Naive B cell (primary cell): ENCODE data around the gene LRIG2. TPM values are rescaled to one million over a fixed set of nuclear protein-coding genes. Genes with fewer than 3 reads are reported as not detected.
A peak's percentile ranks its signal among the peaks of the same experiment; 100 is the strongest.
"Not testable (repeated sequence)": the region's sequence is repeated elsewhere in the genome, so short reads cannot be mapped to it uniquely, and the experiment has no call there.

Source experiments
- ATAC-seq, 2 donors: fragments of 150-1000 bp; cut with Tn5 transposase; 2 replicates each; pipeline ENCODE4 v1.10.0; 2021; ENCODE audit warnings: low read depth in 2 of 2, mild to moderate bottlenecking in 2 of 2, moderate library complexity in 2 of 2
- DNase-seq: peaks from one replicate; pipeline ENCODE4 v3.0.0; 2022
- H3K27ac Mint-ChIP-seq, 6 donors: one replicate each; pipeline ENCODE4 v1.8.0; 2020 to 2022; ENCODE audit warnings: mild to moderate bottlenecking in 6 of 6, mixed read lengths in 6 of 6, moderate library complexity in 5 of 6, inconsistent platforms in 2 of 6
- H3K27me3 Mint-ChIP-seq, 3 donors: one replicate each; pipeline ENCODE4 v1.8.0; 2021 to 2022; ENCODE audit warnings: mixed read lengths in 3 of 3, mild to moderate bottlenecking in 1 of 3
- H3K36me3 Mint-ChIP-seq, 2 donors: one replicate each; pipeline ENCODE4 v1.8.0; 2020 to 2022; ENCODE audit warnings: mixed read lengths in 2 of 2, inconsistent platforms in 1 of 2, mild to moderate bottlenecking in 1 of 2
- H3K4me1 Mint-ChIP-seq, 3 donors: one replicate each; pipeline ENCODE4 v1.8.0; 2020 to 2022; ENCODE audit warnings: mixed read lengths in 3 of 3, inconsistent platforms in 1 of 3, mild to moderate bottlenecking in 1 of 3, moderate library complexity in 1 of 3
- H3K4me3 Mint-ChIP-seq, 8 donors: one replicate each; pipeline ENCODE4 v1.8.0; 2020 to 2022; ENCODE audit warnings: mild to moderate bottlenecking in 8 of 8, mixed read lengths in 8 of 8, moderate library complexity in 8 of 8, inconsistent platforms in 2 of 8
- H3K9me3 Mint-ChIP-seq, 7 donors: one replicate each; pipeline ENCODE4 v1.8.0; 2020 to 2022; ENCODE audit warnings: mixed read lengths in 7 of 7, mild to moderate bottlenecking in 5 of 7, inconsistent platforms in 2 of 7, moderate library complexity in 1 of 7
- polyA plus RNA-seq, 6 donors: library from polyadenylated mRNA; unstranded; fragments of 300-500 nt; fragmentation: Illumina TruSeq; gene quantifications; one replicate each; pipeline ENCODE4 v1.2.3, GENCODE V29; 2021; ENCODE audit warnings: low read depth in 6 of 6

LRIG2 gene
- polyA plus RNA-seq, 6 donors from 2014 or later, result 1.2 to 9.8 (median 4.3) TPM

DNA sequence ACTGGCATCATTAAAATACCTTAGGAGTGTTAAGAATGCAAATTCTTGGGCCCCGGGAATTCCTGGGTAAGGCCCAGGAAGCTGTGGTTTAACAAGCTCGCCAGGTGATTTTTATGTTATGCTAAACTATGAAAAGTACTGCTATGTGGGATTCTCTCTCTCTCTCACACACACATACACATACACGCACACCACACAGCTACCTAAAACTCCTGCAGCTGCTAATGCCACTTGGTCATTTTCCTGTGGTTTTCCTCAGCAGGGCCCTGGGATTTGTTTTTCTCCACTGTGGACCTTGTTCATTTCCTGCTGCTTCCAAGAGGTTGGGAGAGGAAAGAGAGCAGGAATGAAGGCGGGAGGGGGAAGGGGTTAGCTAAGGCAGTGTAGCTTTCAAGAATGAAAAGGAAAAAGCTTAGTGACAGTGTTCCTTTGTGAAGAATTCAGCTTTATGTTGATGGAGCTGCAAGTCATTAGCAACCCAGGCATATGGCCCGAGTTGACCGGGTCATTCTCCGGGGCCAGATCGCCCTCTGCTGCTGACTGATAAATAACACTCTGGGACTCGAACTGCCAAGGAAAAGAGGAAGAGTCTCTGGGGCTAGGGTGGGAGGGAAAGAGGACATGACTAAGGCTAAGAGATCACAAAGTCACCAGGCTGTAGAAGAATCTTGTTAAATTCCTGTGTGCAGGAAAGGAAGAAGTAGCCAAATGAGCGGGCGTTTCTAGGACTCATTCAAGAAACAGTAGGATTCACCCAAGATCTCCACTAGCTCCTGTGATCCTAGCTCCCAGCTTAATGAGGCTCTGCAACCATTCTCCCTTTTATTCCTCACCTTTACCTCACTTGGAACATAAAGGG lies 30.5 kb upstream of the LRIG2 start:
- no peak overlapping the region for H3K4me3 Mint-ChIP-seq
- H3K27ac Mint-ChIP-seq, result peak overlapping the region in 2 of 6 donors; percentile 12 to 62
- peak; percentile 39 for DNase-seq
- ATAC-seq, result peak; percentile 67 to 75
- peaks cover 0 to 11% (median 4%) of the 10 kb centered on the region in 3 donors for H3K27me3 Mint-ChIP-seq
- H3K9me3 Mint-ChIP-seq, result no peaks in the 10 kb centered on the region
- peaks cover 3 to 22% (median 15%) of the 10 kb centered on the region in 3 donors for H3K4me1 Mint-ChIP-seq
- no peaks in the 10 kb centered on the region for H3K36me3 Mint-ChIP-seq

DNA sequence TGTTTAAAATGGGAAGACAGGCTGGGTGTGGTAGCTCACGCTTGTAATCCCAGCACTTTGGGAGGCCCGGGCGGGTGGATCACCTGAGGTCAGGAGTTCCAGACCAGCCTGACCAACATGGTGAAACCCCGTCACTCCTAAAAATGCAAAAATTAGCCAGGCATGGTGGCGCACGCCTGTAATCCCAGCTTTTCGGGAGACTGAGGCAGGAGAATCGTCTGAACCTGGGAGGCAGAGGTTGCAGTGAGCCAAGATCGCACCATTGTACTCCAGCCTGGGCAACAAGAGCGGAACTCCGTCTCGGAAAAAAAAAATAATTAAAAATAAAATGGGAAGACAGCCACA lies 29.9 kb upstream of the LRIG2 start:
- not testable (repeated sequence) for DNase-seq, H3K36me3 Mint-ChIP-seq, H3K4me3 Mint-ChIP-seq, ATAC-seq, H3K27ac Mint-ChIP-seq, H3K9me3 Mint-ChIP-seq
- Mint-ChIP-seq H3K4me1 (peaks cover 3 to 22% (median 15%) of the 10 kb centered on the region in 3 donors), H3K27me3 (peaks cover 0 to 11% (median 4%) of the 10 kb centered on the region in 3 donors)

DNA sequence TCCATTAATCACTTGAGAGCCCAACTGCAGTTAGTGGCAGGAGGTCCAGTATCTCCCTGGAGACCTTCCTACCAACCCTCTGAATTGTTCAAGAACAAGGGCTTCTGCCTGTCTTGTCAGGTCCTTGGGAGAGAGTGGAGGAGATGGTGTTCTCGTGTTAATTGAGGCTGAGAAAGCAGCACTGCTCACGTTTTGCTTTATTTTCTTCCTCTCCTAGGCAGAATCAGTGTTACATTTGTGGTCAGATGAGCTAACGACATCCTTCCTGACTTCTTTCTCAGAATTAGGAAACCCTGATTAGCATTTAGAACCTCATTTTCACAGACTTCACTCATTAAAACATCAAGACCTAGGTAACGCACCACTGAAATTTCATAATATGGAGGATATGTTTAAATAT lies 26.4 kb upstream of the LRIG2 start:
- no peak for DNase-seq
- peak overlapping the region in 1 of 6 donors; percentile 12 for H3K27ac Mint-ChIP-seq
- H3K4me3 Mint-ChIP-seq, result no peak overlapping the region

DNA sequence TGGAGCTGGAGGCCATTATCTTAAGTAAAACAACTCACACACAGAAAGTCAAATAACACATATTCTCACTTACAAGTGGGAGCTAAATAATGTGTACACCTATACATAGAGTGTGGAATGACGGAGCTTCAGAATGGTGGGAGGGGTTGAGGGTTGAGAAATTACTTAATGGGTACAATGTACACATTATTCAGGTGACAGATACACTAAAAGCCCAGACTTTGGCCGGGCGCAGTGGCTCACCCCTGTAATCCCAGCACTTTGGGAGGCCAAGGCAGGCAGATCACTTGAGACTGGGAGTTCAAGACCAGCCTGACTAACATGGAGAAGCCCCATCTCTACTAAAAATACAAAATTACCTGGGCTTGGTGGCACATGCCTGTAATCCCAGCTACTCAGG lies 24.9 kb upstream of the LRIG2 start:
- no peak overlapping the region for H3K4me3 Mint-ChIP-seq
- H3K9me3 Mint-ChIP-seq, result no peaks in the 10 kb centered on the region
- no peak for DNase-seq
- peaks cover 0 to 7% (median 7%) of the 10 kb centered on the region in 3 donors for H3K4me1 Mint-ChIP-seq
- no peak overlapping the region for H3K27ac Mint-ChIP-seq
- no peaks in the 10 kb centered on the region for H3K36me3 Mint-ChIP-seq
- no peak for ATAC-seq
- peaks cover 0 to 7% (median 0%) of the 10 kb centered on the region in 3 donors for H3K27me3 Mint-ChIP-seq

More for the DNA sequence above, 26.4 kb upstream of the LRIG2 start:
- Mint-ChIP-seq H3K27me3 (peaks cover 0 to 11% (median 4%) of the 10 kb centered on the region in 3 donors), H3K9me3 (no peaks in the 10 kb centered on the region), H3K4me1 (peaks cover 7 to 21% (median 14%) of the 10 kb centered on the region in 3 donors), H3K36me3 (no peaks in the 10 kb centered on the region)
- no peak for ATAC-seq

DNA sequence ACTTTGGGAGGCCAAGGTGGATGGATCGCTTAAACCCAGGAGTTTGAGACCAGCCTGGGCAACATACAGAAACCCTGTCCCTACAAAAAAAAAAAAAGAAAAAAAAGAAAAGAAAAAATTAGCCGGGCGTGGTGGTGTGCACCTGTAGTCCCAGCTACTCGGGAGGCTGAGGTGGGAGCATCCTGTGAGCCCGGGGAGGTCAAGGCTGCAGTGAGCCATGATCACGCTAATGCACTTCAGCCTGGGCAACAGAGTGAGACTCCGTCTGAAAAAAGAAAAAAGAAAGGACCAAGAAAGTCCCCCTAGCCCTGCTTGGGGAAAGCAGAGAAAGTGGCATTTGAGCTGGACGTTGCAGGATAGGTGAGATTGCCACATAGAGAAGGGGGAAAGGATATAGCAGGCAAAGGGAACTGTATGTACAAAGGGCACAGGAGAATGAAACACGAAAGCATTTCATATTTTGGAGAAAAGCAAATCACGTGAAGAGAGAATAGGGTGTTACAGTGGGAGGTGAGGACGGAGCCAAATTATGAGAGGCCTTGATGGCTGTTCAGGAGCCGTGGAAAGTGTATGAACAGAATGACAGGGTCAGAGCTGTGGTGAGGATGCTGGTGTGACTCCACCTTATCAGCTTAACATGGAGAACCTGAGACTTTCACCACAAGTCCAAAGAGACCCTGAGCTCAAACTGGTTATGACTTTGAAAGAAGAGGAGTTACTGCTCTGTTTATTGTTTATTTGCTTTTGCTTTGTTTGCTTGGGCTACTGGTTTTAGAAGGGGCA lies 19.5 kb upstream of the LRIG2 start:
- Mint-ChIP-seq H3K27me3 (no peaks in the 10 kb centered on the region), H3K9me3 (no peaks in the 10 kb centered on the region), H3K36me3 (no peaks in the 10 kb centered on the region), H3K27ac (peak overlapping the region in 1 of 6 donors; percentile 38), H3K4me1 (peaks cover 9 to 22% (median 14%) of the 10 kb centered on the region in 3 donors), H3K4me3 (no peak overlapping the region)
- DNase-seq (no peak), ATAC-seq (no peak)

DNA sequence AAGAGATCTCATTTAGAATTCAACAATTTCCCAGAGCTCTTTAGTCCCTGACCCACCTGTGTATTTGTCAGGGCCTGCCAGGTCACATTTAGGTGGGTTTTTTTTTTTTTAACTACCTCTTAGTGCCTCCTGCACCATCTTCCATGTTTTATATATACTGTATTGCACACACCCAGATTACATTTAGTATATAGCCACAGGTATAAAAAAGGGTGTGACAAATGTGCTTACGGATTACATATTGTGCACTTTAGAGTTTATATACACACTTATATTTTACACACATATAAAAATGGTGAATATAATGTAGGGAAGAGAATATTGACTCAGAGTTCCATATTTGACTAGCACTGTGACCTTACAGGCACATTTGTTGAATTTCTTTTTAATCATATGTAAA lies 17.4 kb upstream of the LRIG2 start:
- Mint-ChIP-seq H3K27ac (peak overlapping the region in 1 of 6 donors; percentile 39), H3K36me3 (no peaks in the 10 kb centered on the region), H3K27me3 (no peaks in the 10 kb centered on the region), H3K9me3 (no peaks in the 10 kb centered on the region), H3K4me3 (no peak overlapping the region), H3K4me1 (peaks cover 9 to 25% (median 11%) of the 10 kb centered on the region in 3 donors)
- no peak for DNase-seq
- no peak for ATAC-seq

DNA sequence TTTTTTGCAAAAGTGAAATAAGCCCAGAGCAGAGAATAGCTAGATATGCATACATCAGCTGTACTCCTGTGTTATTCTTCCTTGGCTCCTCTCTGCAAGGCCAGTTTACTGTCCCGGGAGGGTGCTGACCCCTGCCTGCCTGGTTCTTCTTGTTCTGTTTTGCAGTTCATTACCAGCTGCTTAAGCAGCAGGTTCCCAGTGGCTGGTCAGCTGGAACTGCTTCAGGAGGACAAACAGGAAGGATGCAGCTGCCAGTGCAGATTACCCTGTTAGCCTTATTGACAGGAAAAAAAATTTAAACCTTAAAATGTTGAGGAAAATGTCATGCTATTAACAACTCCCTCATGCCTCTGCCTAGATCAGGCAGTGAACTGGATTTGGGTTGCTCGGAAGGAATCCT lies 16.0 kb upstream of the LRIG2 start:
- DNase-seq (peak; percentile 5), ATAC-seq (no peak)
- Mint-ChIP-seq H3K9me3 (no peaks in the 10 kb centered on the region), H3K27me3 (no peaks in the 10 kb centered on the region), H3K4me3 (peak overlapping the region; percentile 5 to 78 (median 69)), H3K4me1 (peaks cover 9 to 25% (median 10%) of the 10 kb centered on the region in 3 donors), H3K27ac (peak overlapping the region in 4 of 6 donors; percentile 4 to 82 (median 64)), H3K36me3 (no peaks in the 10 kb centered on the region)

DNA sequence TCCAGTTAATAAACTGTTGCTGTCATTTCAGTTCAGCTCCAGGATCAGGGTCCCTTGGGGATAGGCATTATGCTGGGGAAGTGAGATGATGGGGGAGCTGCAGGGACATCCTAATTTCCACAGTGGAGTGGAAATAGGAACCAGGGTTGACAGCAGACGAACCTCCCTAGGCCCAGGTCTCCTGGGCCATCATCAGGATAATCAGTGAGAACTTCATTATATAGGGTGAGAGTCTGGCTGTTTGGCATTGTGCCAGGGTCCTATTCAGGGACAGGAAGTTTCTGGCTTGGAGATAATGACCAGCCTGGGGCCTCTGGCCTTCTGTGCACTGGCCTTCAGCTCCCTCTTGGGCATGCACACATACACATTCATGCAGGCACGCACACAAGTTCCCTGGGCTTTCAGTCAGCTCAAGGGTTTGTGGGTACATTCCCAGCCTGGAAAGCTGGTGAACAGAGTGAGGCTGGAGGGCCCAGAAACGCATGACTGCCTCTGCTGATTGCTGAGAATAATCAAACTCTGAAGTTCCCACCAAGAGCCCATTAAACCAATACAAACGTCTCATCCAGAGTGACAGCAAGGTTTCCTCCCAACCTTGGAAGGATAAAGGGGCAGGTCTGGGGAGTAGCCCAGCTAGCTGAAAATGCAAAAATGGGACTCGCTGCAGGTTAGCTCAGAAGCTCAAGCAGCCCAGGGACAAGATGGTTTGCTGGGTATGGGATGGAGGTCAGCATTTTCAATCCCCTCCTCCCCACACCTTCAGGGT lies 13.9 kb upstream of the LRIG2 start:
- Mint-ChIP-seq H3K4me3 (peak overlapping the region in 1 of 8 donors; percentile 45), H3K36me3 (no peaks in the 10 kb centered on the region), H3K9me3 (peaks cover 0 to 2% (median 0%) of the 10 kb centered on the region in 7 donors), H3K27me3 (no peaks in the 10 kb centered on the region), H3K4me1 (peaks cover 9 to 25% (median 10%) of the 10 kb centered on the region in 3 donors), H3K27ac (peak overlapping the region in 4 of 6 donors; percentile 1 to 54 (median 22))
- ATAC-seq, result no peak
- no peak for DNase-seq

DNA sequence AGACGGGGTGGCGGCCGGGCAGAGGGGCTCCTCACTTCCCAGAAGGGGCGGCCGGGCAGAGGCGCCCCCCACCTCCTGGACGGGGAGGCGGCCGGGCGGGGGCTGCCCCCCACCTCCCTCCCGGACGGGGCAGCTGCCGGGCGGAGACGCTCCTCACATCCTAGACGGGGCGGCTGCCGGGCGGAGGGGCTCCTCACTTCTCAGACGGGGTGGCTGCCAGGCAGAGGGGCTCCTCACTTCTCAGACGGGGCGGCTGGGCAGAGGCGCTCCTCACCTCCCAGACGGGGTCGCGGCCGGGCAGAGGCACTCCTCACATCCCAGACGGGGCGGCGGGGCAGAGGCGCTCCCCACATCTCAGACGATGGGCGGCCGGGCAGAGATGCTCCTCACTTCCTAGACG lies 9.5 kb upstream of the LRIG2 start:
- H3K27ac Mint-ChIP-seq, H3K9me3 Mint-ChIP-seq, H3K4me1 Mint-ChIP-seq, H3K4me3 Mint-ChIP-seq, ATAC-seq, H3K36me3 Mint-ChIP-seq, H3K27me3 Mint-ChIP-seq, DNase-seq: not testable (repeated sequence)

DNA sequence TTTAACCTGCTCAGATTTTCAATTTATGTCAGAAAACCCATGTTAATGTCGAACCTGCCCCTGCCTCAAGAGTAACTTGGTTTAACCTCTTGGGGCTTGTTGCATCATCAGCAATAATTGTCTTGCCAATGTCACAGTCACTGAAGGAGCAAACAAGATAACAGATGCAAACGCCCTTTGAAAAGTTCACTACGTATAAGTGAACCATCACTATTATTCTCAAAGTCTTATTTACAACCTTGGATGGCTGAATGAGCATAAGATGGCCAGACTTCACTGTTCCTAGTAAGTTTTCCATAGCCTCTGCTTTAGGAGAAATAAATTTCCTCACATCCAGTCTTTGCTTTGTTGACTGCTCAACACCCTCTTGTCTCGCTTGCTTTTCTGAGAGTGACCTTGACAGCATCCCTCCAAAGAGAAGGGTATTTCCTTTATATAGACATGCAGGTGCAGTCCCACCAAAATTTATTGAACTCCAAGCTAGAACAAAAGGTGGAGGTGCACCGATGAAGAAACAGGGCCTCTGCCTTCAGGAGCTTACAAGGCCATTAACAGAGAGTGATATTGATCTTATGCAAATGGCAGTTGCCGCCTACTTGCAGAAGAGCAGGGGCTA lies 749 bp upstream of the LRIG2 start:
- Mint-ChIP-seq H3K36me3 (no peaks in the 10 kb centered on the region), H3K9me3 (no peaks in the 10 kb centered on the region), H3K4me1 (peaks cover 15 to 39% (median 16%) of the 10 kb centered on the region in 3 donors), H3K27ac (peak overlapping the region; percentile 95 to 98 (median 96)), H3K27me3 (no peaks in the 10 kb centered on the region), H3K4me3 (peak overlapping the region; percentile 96 to 100 (median 99))
- ATAC-seq (no peak), DNase-seq (no peak)

DNA sequence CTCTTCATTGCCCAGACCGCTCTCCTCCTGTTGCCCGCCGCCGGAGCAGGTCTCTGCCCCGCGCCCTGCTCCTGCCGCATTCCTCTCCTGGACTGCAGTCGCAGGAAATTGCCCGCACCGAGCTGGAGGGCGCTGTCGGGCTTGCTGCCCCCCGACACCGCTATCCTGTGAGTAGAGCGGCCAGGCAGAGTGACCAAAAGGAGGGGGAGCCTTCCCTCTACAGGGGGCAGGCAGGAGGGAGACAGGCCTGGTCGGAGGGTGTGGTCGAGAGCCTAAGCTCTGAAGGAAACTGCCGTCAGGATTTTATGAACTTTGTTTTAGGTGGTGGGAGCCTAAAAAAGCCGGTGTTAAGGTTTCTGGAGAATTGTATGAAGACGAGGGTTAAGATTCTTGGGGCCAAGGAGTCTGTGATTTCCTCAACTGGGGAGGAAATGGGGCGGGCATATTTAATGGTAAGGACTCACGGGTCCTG lies 517 bp downstream of the LRIG2 start:
- Mint-ChIP-seq H3K36me3 (peaks cover 0 to 4% of the 10 kb centered on the region in 2 donors), H3K4me3 (peak overlapping the region; percentile 96 to 100 (median 99)), H3K27ac (peak overlapping the region; percentile 95 to 98 (median 96)), H3K9me3 (no peaks in the 10 kb centered on the region), H3K4me1 (peaks cover 15 to 39% (median 16%) of the 10 kb centered on the region in 3 donors), H3K27me3 (no peaks in the 10 kb centered on the region)
- DNase-seq, result no peak
- ATAC-seq, result no peak

DNA sequence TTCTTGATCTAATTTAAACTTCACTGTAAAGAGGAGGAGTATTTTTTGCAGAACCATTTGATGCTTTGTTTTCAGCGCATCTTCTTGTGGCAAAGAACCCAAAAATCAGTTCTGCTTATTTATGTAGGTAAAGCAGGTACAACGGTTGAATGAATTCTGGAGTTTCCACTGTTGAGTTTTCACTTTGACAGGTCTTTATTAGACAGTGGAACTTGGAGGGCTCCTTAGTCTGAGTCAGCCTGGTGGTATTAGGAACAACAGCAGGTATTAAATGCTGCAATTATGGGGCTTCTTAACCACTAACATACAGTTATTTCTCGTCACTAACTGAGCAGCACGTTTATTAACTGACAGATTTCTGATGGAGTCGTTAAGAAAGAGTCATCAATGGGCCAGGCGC lies 1.2 kb downstream of the LRIG2 start:
- Mint-ChIP-seq H3K4me3 (peak overlapping the region; percentile 96 to 100 (median 99)), H3K4me1 (peaks cover 15 to 39% (median 16%) of the 10 kb centered on the region in 3 donors)

More for the DNA sequence above, 1.2 kb downstream of the LRIG2 start:
- no peaks in the 10 kb centered on the region for H3K9me3 Mint-ChIP-seq
- ATAC-seq, result no peak
- H3K36me3 Mint-ChIP-seq, result peaks cover 0 to 4% of the 10 kb centered on the region in 2 donors
- no peaks in the 10 kb centered on the region for H3K27me3 Mint-ChIP-seq
- H3K27ac Mint-ChIP-seq, result peak overlapping the region in 5 of 6 donors; percentile 18 to 98 (median 96)
- DNase-seq, result peak; percentile 8
